Activated T-cell treated with anti-CD3 and anti-CD28 coated beads, Interleukin-2, amount 50 U/mL, for 72 hours (primary cell): ENCODE data around the gene C21orf58. TPM values are rescaled to one million over a fixed set of nuclear protein-coding genes. Genes with fewer than 3 reads are reported as not detected.

Experiments
- ATAC-seq, 2 donors: fragments of 150-1000 bp; cut with Tn5 transposase; replicated peaks in 1 of 2; 2 replicates each; pipeline ENCODE4 v1.10.0; 2021; ENCODE audit warnings: moderate library complexity in 2 of 2, mild to moderate bottlenecking in 1 of 2
- DNase-seq, 2 donors: peaks; one replicate each; pipeline ENCODE4 v3.0.0; 2021 to 2022; ENCODE audit warnings: mixed read lengths in 1 of 2
- H3K27ac Mint-ChIP-seq: one replicate; pipeline ENCODE4 v1.8.0; 2022; ENCODE audit warnings: mild to moderate bottlenecking, moderate library complexity, mixed read lengths
- H3K27me3 Mint-ChIP-seq: one replicate; pipeline ENCODE4 v1.8.0; 2022; ENCODE audit warnings: low read depth, mixed read lengths
- H3K36me3 Mint-ChIP-seq, 2 donors: one replicate each; pipeline ENCODE4 v1.8.0; 2022; ENCODE audit warnings: mixed read lengths in 2 of 2, mild to moderate bottlenecking in 1 of 2; ENCODE audit not compliant: insufficient read depth in 2 of 2
- H3K4me1 Mint-ChIP-seq: one replicate; pipeline ENCODE4 v1.8.0; 2022; ENCODE audit warnings: low read depth, mixed read lengths
- H3K4me3 Mint-ChIP-seq, 2 donors: one replicate each; pipeline ENCODE4 v1.8.0; 2022; ENCODE audit warnings: mild to moderate bottlenecking in 2 of 2, mixed read lengths in 2 of 2, moderate library complexity in 2 of 2
- H3K9me3 Mint-ChIP-seq, 2 donors: one replicate each; pipeline ENCODE4 v1.8.0; 2022; ENCODE audit warnings: mixed read lengths in 2 of 2
- total RNA-seq, 2 donors: library from RNA; stranded (reverse); gene quantifications; one replicate each; pipeline ENCODE4 v1.2.3, GENCODE V29; 2022

C21orf58 gene
- total RNA-seq, 2 donors from 2014 or later: 37.5 to 39.8 TPM

- Mint-ChIP-seq H3K9me3 (no peaks in the 10 kb centered on the region), H3K27ac (no peak overlapping the region), H3K36me3 (peaks cover 5 to 14% of the 10 kb centered on the region in 2 donors), H3K27me3 (no peaks in the 10 kb centered on the region), H3K4me3 (no peak overlapping the region), H3K4me1 (no peaks in the 10 kb centered on the region)
- DNase-seq (no peak), ATAC-seq (no peak)
Observed at GRCh38 chr21:46349134-46349760, 25.6 kb upstream of the C21orf58 start.

- Mint-ChIP-seq H3K27ac (no peak overlapping the region), H3K4me1 (no peaks in the 10 kb centered on the region), H3K27me3 (no peaks in the 10 kb centered on the region), H3K9me3 (no peaks in the 10 kb centered on the region), H3K4me3 (no peak overlapping the region), H3K36me3 (peaks cover 6 to 17% of the 10 kb centered on the region in 2 donors)
- no peak for DNase-seq
- ATAC-seq: no peak
Observed at GRCh38 chr21:46347791-46348381, 24.2 kb upstream of the C21orf58 start.

GRCh38 chr21:46347203-46347550 lies 23.5 kb upstream of the C21orf58 start:
- Mint-ChIP-seq H3K9me3 (no peaks in the 10 kb centered on the region), H3K27me3 (no peaks in the 10 kb centered on the region), H3K36me3 (peaks cover 6 to 19% of the 10 kb centered on the region in 2 donors), H3K27ac (no peak overlapping the region), H3K4me3 (no peak overlapping the region), H3K4me1 (no peaks in the 10 kb centered on the region)
- ATAC-seq (no peak), DNase-seq (no peak)

GRCh38 chr21:46346296-46347202 lies 22.9 kb upstream of the C21orf58 start:
- Mint-ChIP-seq H3K4me3 (no peak overlapping the region), H3K27ac (no peak overlapping the region), H3K27me3 (no peaks in the 10 kb centered on the region), H3K4me1 (no peaks in the 10 kb centered on the region), H3K9me3 (no peaks in the 10 kb centered on the region), H3K36me3 (peaks cover 6 to 19% of the 10 kb centered on the region in 2 donors)
- no peak for ATAC-seq
- DNase-seq: no peak

GRCh38 chr21:46345861-46346260 lies 22.2 kb upstream of the C21orf58 start:
- DNase-seq (no peak), ATAC-seq (no peak)
- Mint-ChIP-seq H3K4me3 (no peak overlapping the region), H3K36me3 (peaks cover 6 to 20% of the 10 kb centered on the region in 2 donors), H3K4me1 (no peaks in the 10 kb centered on the region), H3K27ac (no peak overlapping the region), H3K9me3 (no peaks in the 10 kb centered on the region), H3K27me3 (no peaks in the 10 kb centered on the region)

- ATAC-seq (no peak), DNase-seq (no peak)
- H3K36me3 Mint-ChIP-seq: peaks cover 14 to 24% of the 10 kb centered on the region in 2 donors
- no peaks in the 10 kb centered on the region for H3K4me1 Mint-ChIP-seq
- no peaks in the 10 kb centered on the region for H3K27me3 Mint-ChIP-seq
- no peak overlapping the region for H3K4me3 Mint-ChIP-seq
- H3K9me3 Mint-ChIP-seq: no peaks in the 10 kb centered on the region
- H3K27ac Mint-ChIP-seq: no peak overlapping the region
Observed at GRCh38 chr21:46344219-46344915, 20.7 kb upstream of the C21orf58 start.

- Mint-ChIP-seq H3K4me1 (no peaks in the 10 kb centered on the region), H3K27ac (no peak overlapping the region), H3K4me3 (no peak overlapping the region), H3K27me3 (no peaks in the 10 kb centered on the region), H3K36me3 (peaks cover 19 to 29% of the 10 kb centered on the region in 2 donors), H3K9me3 (no peaks in the 10 kb centered on the region)
- ATAC-seq (no peak), DNase-seq (no peak)
Observed at GRCh38 chr21:46340998-46341397, 17.3 kb upstream of the C21orf58 start.

GRCh38 chr21:46336603-46337002 lies 12.9 kb upstream of the C21orf58 start:
- Mint-ChIP-seq H3K27ac (no peak overlapping the region), H3K27me3 (no peaks in the 10 kb centered on the region), H3K4me1 (no peaks in the 10 kb centered on the region), H3K4me3 (no peak overlapping the region), H3K9me3 (no peaks in the 10 kb centered on the region), H3K36me3 (peaks cover 18 to 32% of the 10 kb centered on the region in 2 donors)
- DNase-seq (no peak), ATAC-seq (no peak)

GRCh38 chr21:46334351-46335140 lies 10.9 kb upstream of the C21orf58 start:
- peaks cover 13 to 29% of the 10 kb centered on the region in 2 donors for H3K36me3 Mint-ChIP-seq

GRCh38 chr21:46329796-46330195 lies 6.1 kb upstream of the C21orf58 start:
- Mint-ChIP-seq H3K9me3 (no peaks in the 10 kb centered on the region), H3K4me3 (no peak overlapping the region), H3K36me3 (peaks cover 3 to 25% of the 10 kb centered on the region in 2 donors), H3K27ac (no peak overlapping the region), H3K4me1 (peaks cover 19% of the 10 kb centered on the region), H3K27me3 (no peaks in the 10 kb centered on the region)
- ATAC-seq: no peak
- no peak for DNase-seq

More at GRCh38 chr21:46334351-46335140, 10.9 kb upstream of the C21orf58 start:
- DNase-seq: no peak
- Mint-ChIP-seq H3K4me3 (no peak overlapping the region), H3K27me3 (no peaks in the 10 kb centered on the region), H3K27ac (no peak overlapping the region), H3K9me3 (no peaks in the 10 kb centered on the region), H3K4me1 (no peaks in the 10 kb centered on the region)
- ATAC-seq: no peak

- H3K9me3 Mint-ChIP-seq: no peaks in the 10 kb centered on the region
- H3K4me1 Mint-ChIP-seq: peaks cover 19% of the 10 kb centered on the region
- peaks cover 3 to 29% of the 10 kb centered on the region in 2 donors for H3K36me3 Mint-ChIP-seq
- no peak overlapping the region for H3K27ac Mint-ChIP-seq
- ATAC-seq (no peak), DNase-seq (no peak)
- no peak overlapping the region for H3K4me3 Mint-ChIP-seq
- no peaks in the 10 kb centered on the region for H3K27me3 Mint-ChIP-seq
Observed at GRCh38 chr21:46328151-46328550, 4.5 kb upstream of the C21orf58 start.

- peaks cover 19% of the 10 kb centered on the region for H3K4me1 Mint-ChIP-seq
- H3K4me3 Mint-ChIP-seq: no peak overlapping the region
- DNase-seq: no peak
- H3K36me3 Mint-ChIP-seq: peaks cover 5 to 31% of the 10 kb centered on the region in 2 donors
- no peak overlapping the region for H3K27ac Mint-ChIP-seq
- no peaks in the 10 kb centered on the region for H3K27me3 Mint-ChIP-seq
- H3K9me3 Mint-ChIP-seq: no peaks in the 10 kb centered on the region
- ATAC-seq: no peak
Observed at GRCh38 chr21:46327711-46328110, 4.0 kb upstream of the C21orf58 start.
